OCI-LY7 (cell line): ENCODE results near the gene USH2A. TPM values are rescaled to one million over a fixed set of nuclear protein-coding genes. Genes with fewer than 3 reads are reported as not detected.

Experiments
- BruUV-seq: library from RNA; stranded (reverse); fragments of 400-500 nt; replicated peaks from 2 replicates; lab custom pipeline; 2021; lab: Mats Ljungman, UMichigan
- CTCF ChIA-PET: fragments of 300-600 bp; sonication (Branson Sonifier 250); formaldehyde crosslinking; loops from one replicate; lab custom pipeline; 2022; ENCODE audit warnings: antibody characterized with exemption; ENCODE audit not compliant: unreplicated experiment; lab: Charles Lee
- POLR2A ChIA-PET: fragments of 300-600 bp; sonication (Branson Sonifier 250); formaldehyde crosslinking; loops from one replicate; lab custom pipeline; 2022; ENCODE audit warnings: antibody characterized with exemption; lab: Charles Lee
- DNase-seq: peaks from one replicate; pipeline ENCODE4 v3.0.0-alpha.2; 2015; ENCODE audit warnings: low spot score
- H2AFZ ChIP-seq: fragments of 200-600 bp; sonication (generic), shearing (Covaris generic); 2 replicates; pipeline ENCODE4 v1.6.1; 2014; ENCODE audit warnings: mild to moderate bottlenecking, antibody characterized with exemption, low read length, moderate library complexity
- H3K27ac ChIP-seq: fragments of 200-600 bp; sonication (generic); 2 replicates; pipeline ENCODE4 v1.5.1; 2014; ENCODE audit warnings: mixed run types, low read depth, mild to moderate bottlenecking, moderate library complexity, low read length, inconsistent platforms; ENCODE audit not compliant: poor library complexity, severe bottlenecking
- H3K36me3 ChIP-seq: fragments of 200-600 bp; sonication (generic); 2 replicates; pipeline ENCODE4 v1.6.1; 2014; ENCODE audit warnings: mild to moderate bottlenecking, antibody characterized with exemption, low read length, moderate library complexity, mixed read lengths; ENCODE audit not compliant: insufficient read depth
- H3K4me1 ChIP-seq: fragments of 200-600 bp; sonication (generic); 2 replicates; pipeline ENCODE4 v1.5.1; 2014; ENCODE audit warnings: mild to moderate bottlenecking, low read length; ENCODE audit not compliant: insufficient read depth, poor library complexity, severe bottlenecking
- H3K4me2 ChIP-seq: fragments of 200-600 bp; sonication (generic); 2 replicates; pipeline ENCODE4 v1.6.1; 2014; ENCODE audit warnings: mild to moderate bottlenecking, low read length
- H3K4me3 ChIP-seq: fragments of 200-600 bp; sonication (generic); 2 replicates; pipeline ENCODE4 v1.5.1; 2014; ENCODE audit warnings: mild to moderate bottlenecking, low read depth, low read length; ENCODE audit not compliant: poor library complexity, severe bottlenecking
- H3K79me2 ChIP-seq: fragments of 200-600 bp; sonication (generic); 2 replicates; pipeline ENCODE4 v1.6.1; 2016; ENCODE audit warnings: low read depth, mild to moderate bottlenecking, low read length, moderate library complexity, mixed read lengths; ENCODE audit not compliant: insufficient read depth
- H3K9me2 ChIP-seq: fragments of 200-600 bp; sonication (generic); 2 replicates; pipeline ENCODE4 v1.6.1; 2016; ENCODE audit warnings: mild to moderate bottlenecking, low read length, mixed read lengths; ENCODE audit not compliant: insufficient read depth
- H3K9me3 ChIP-seq: fragments of 200-600 bp; sonication (generic); 2 replicates; pipeline ENCODE4 v1.6.1; 2014; ENCODE audit warnings: mild to moderate bottlenecking, mixed run types, low read length, mixed read lengths
- H4K20me1 ChIP-seq: fragments of 200-600 bp; sonication (generic); 2 replicates; pipeline ENCODE4 v1.6.1; 2014; ENCODE audit warnings: mild to moderate bottlenecking, antibody characterized with exemption, low read length, moderate library complexity, mixed read lengths; ENCODE audit not compliant: insufficient read depth
- CTCF ChIP-seq: fragments of 200-600 bp; sonication (generic); conservative IDR thresholded peaks from 2 replicates; pipeline ENCODE4 v1.5.1; 2014; ENCODE audit warnings: mild to moderate bottlenecking, antibody characterized with exemption, low read length, moderate library complexity, mixed read lengths
- EZH2phosphoT487 ChIP-seq: fragments of 200-600 bp; sonication (generic); IDR thresholded peaks from 2 replicates; pipeline ENCODE4 v1.6.1; 2018; ENCODE audit warnings: low read depth, borderline replicate concordance, mild to moderate bottlenecking, mixed run types, antibody characterized with exemption, low read length, moderate library complexity, mixed read lengths
- intact Hi-C: fragments of 100-400 bp; cut with micrococcal nuclease; formaldehyde crosslinking; loops from one replicate; pipeline ENCODE4 v1.10.0; 2022; ENCODE audit not compliant: unreplicated experiment
- total RNA-seq, 2 experiments: library from RNA; depleted of rRNA in 1 of 2; stranded (reverse); fragments of >200 nt in 1 of 2; shearing (Covaris generic) in 1 of 2; gene quantifications; 2 replicates each; pipeline ENCODE4 v1.2.3, GENCODE V29; 2014 to 2022

Gene USH2A
- total RNA-seq, 2 experiments from 2014 or later = not detected

- intact Hi-C loops = no loop called here
- no TSS peak for BruUV-seq
These were observed 175.3 kb downstream of the USH2A start for GRCh38 chr1:216247937-216248336.

DNA sequence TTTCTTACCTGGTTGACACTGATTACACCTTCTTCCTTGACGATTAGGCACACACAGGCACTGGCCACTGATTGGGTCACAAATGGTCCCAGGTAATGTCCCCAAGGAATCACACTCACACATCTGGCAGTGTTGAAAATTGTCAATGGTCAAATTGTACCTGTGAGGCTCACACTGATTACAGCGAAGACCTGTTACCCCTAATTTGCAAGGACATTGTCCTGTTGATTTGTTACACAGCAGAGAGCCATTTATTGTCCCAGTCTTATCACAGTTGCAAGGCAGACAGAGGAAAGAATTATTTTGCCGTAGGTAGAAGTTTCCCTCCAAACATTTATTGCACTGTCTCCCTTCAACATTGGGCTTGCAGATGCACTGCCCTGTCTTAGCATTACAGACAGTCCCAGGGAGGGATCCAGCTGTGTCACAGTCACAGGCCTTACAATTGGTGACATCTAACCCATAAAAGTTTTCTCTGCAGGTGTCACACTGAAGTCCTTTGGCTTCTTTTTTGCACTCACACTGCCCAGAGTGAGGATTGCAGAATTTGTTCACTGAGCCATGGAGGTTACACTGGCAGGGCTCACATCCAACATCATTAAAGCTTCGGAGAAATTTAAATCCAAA is 176.6 kb downstream of the USH2A start:
- ChIA-PET POLR2A (interaction anchor here (0.7 to 0.8 kb wide), 2 partner anchors 26 to 387 kb away, joined by 4 read pairs; no protein-coding TSS in a partner anchor), CTCF (no interaction called here)
- H3K27ac ChIP-seq = no peak overlapping the region
- no peaks in the 10 kb centered on the region for H4K20me1 ChIP-seq
- no peak overlapping the region for H2AFZ ChIP-seq
- H3K9me2 ChIP-seq = no peaks in the 10 kb centered on the region
- no peak overlapping the region for H3K4me3 ChIP-seq
- no peaks in the 10 kb centered on the region for H3K4me1 ChIP-seq
- BruUV-seq = no TSS peak
- H3K4me2 ChIP-seq = no peak overlapping the region
- no peaks in the 10 kb centered on the region for H3K9me3 ChIP-seq
- no peaks in the 10 kb centered on the region for H3K36me3 ChIP-seq
- no peaks in the 10 kb centered on the region for H3K79me2 ChIP-seq
- TF ChIP-seq CTCF (no peak), EZH2phosphoT487 (no peak)
- no peak for DNase-seq
- intact Hi-C loops = no loop called here

More at GRCh38 chr1:216247937-216248336, 175.3 kb downstream of the USH2A start:
- no peak for TF ChIP-seq CTCF
- TF ChIP-seq EZH2phosphoT487 = no peak
- no peaks in the 10 kb centered on the region for H3K9me2 ChIP-seq
- H3K79me2 ChIP-seq = no peaks in the 10 kb centered on the region
- ChIA-PET CTCF (no interaction called here), POLR2A (interaction anchor here (0.6 kb wide), 2 partner anchors 11 to 540 kb away, joined by 3 read pairs; no protein-coding TSS in a partner anchor)
- no peaks in the 10 kb centered on the region for H4K20me1 ChIP-seq
- H3K27ac ChIP-seq = no peak overlapping the region
- H3K4me2 ChIP-seq = no peak overlapping the region
- H3K4me3 ChIP-seq = no peak overlapping the region
- DNase-seq = no peak
- H3K36me3 ChIP-seq = no peaks in the 10 kb centered on the region
- no peaks in the 10 kb centered on the region for H3K4me1 ChIP-seq
- no peaks in the 10 kb centered on the region for H3K9me3 ChIP-seq
- H2AFZ ChIP-seq = no peak overlapping the region

GRCh38 chr1:216238844-216239243 is 184.4 kb downstream of the USH2A start:
- CTCF ChIA-PET = no interaction called here
- TF ChIP-seq EZH2phosphoT487 = no peak
- no peak for TF ChIP-seq CTCF
- Histone ChIP-seq H3K79me2 (no peaks in the 10 kb centered on the region), H4K20me1 (no peaks in the 10 kb centered on the region), H3K4me2 (no peak overlapping the region), H3K9me3 (no peaks in the 10 kb centered on the region), H3K27ac (no peak overlapping the region), H3K4me1 (no peaks in the 10 kb centered on the region), H3K4me3 (no peak overlapping the region), H2AFZ (no peak overlapping the region), H3K9me2 (no peaks in the 10 kb centered on the region), H3K36me3 (no peaks in the 10 kb centered on the region)
- no peak for DNase-seq
- intact Hi-C loops = no loop called here
- no TSS peak for BruUV-seq
- POLR2A ChIA-PET = no interaction called here
